ENCODE results near the gene SCGB1A1. TPM values are rescaled to one million over a fixed set of nuclear protein-coding genes. Genes with fewer than 3 reads are reported as not detected.

SCGB1A1 gene
- polyA plus RNA-seq, 1 donor from 2014 or later: not detected

DNA sequence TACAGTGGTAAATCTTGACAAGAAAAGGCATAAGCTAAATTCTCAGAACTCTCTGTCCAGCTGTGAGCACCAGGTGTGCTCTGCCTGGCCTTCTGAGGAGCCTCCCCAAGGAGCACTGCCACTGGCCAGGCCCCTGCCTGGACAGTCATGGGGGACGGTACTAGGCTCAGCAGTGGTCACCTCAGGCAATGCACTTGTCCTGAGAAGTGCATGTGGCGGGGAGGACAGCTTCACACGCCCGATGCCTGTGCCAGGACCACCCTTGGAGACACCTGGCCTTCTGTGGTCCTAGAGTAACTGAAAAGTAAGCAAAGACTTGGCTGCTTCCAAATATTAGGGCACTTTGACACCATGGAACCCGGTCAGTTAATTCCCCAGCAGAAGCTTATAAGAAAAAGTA is 28.6 kb upstream of the SCGB1A1 start:
- no peaks in the 10 kb centered on the region for H3K9me2 ChIP-seq (ENCODE audit: insufficient read depth, low read length)
- H2AFZ ChIP-seq (ENCODE audit: low read depth, low read length): no peak overlapping the region
- H3K4me2 ChIP-seq (ENCODE audit: low read length): no peak overlapping the region
- no peaks in the 10 kb centered on the region for H3K36me3 ChIP-seq (ENCODE audit: insufficient read depth, low read length)
- no peaks in the 10 kb centered on the region for H3K79me2 ChIP-seq (replicated peaks; ENCODE audit: insufficient read depth, low read length)
- H3F3A ChIP-seq (ENCODE audit: insufficient read depth, low read length, poor library complexity, severe bottlenecking): peaks cover 4% of the 10 kb centered on the region
- no peaks in the 10 kb centered on the region for H3K9me3 ChIP-seq (ENCODE audit: low read length)
- H3K4me3 ChIP-seq (ENCODE audit: low read length): no peak overlapping the region
- TF ChIP-seq EP300 (conservative IDR thresholded peaks at IDR 0.05; ENCODE audit: poor library complexity, severe bottlenecking) (no peak), EZH2 (IDR thresholded peaks at IDR 0.05; ENCODE audit: borderline replicate concordance, insufficient read depth, low read length, poor library complexity, severe bottlenecking) (no peak), TAF1 (IDR thresholded peaks at IDR 0.05; ENCODE audit: low read depth) (no peak), REST (IDR thresholded peaks at IDR 0.05; ENCODE audit: borderline replicate concordance) (no peak), RAD21 (conservative IDR thresholded peaks at IDR 0.05) (no peak), POLR2AphosphoS5 (IDR thresholded peaks at IDR 0.05) (no peak), MXI1 (conservative IDR thresholded peaks at IDR 0.05; ENCODE audit: poor library complexity, severe bottlenecking) (no peak), SMC3 (conservative IDR thresholded peaks at IDR 0.05; ENCODE audit: poor library complexity) (no peak)
- TF ChIP-seq, protein P1, sequence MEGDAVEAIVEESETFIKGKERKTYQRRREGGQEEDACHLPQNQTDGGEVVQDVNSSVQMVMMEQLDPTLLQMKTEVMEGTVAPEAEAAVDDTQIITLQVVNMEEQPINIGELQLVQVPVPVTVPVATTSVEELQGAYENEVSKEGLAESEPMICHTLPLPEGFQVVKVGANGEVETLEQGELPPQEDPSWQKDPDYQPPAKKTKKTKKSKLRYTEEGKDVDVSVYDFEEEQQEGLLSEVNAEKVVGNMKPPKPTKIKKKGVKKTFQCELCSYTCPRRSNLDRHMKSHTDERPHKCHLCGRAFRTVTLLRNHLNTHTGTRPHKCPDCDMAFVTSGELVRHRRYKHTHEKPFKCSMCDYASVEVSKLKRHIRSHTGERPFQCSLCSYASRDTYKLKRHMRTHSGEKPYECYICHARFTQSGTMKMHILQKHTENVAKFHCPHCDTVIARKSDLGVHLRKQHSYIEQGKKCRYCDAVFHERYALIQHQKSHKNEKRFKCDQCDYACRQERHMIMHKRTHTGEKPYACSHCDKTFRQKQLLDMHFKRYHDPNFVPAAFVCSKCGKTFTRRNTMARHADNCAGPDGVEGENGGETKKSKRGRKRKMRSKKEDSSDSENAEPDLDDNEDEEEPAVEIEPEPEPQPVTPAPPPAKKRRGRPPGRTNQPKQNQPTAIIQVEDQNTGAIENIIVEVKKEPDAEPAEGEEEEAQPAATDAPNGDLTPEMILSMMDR (IDR thresholded peaks at IDR 0.05; ENCODE audit: poor library complexity, severe bottlenecking): no peak
- H3K27me3 ChIP-seq (ENCODE audit: insufficient read depth, low read depth, low read length): no peaks in the 10 kb centered on the region
- H3K27ac ChIP-seq (ENCODE audit: low read length): no peak overlapping the region
- H4K20me1 ChIP-seq (ENCODE audit: insufficient read depth): no peaks in the 10 kb centered on the region
- H3K9ac ChIP-seq (ENCODE audit: low read length): no peak overlapping the region

- no peak overlapping the region for H3K4me2 ChIP-seq (ENCODE audit: low read length)
- no peaks in the 10 kb centered on the region for H4K20me1 ChIP-seq (ENCODE audit: insufficient read depth)
- H3K4me3 ChIP-seq (ENCODE audit: low read length): no peak overlapping the region
- no peaks in the 10 kb centered on the region for H3K9me3 ChIP-seq (ENCODE audit: low read length)
- TF ChIP-seq RAD21 (conservative IDR thresholded peaks at IDR 0.05) (no peak), SMC3 (conservative IDR thresholded peaks at IDR 0.05; ENCODE audit: poor library complexity) (no peak), EZH2 (IDR thresholded peaks at IDR 0.05; ENCODE audit: borderline replicate concordance, insufficient read depth, low read length, poor library complexity, severe bottlenecking) (no peak), REST (IDR thresholded peaks at IDR 0.05; ENCODE audit: borderline replicate concordance) (no peak), POLR2AphosphoS5 (IDR thresholded peaks at IDR 0.05) (no peak), TAF1 (IDR thresholded peaks at IDR 0.05; ENCODE audit: low read depth) (no peak), MXI1 (conservative IDR thresholded peaks at IDR 0.05; ENCODE audit: poor library complexity, severe bottlenecking) (no peak), EP300 (conservative IDR thresholded peaks at IDR 0.05; ENCODE audit: poor library complexity, severe bottlenecking) (no peak)
- TF ChIP-seq, protein P1 (IDR thresholded peaks at IDR 0.05; ENCODE audit: poor library complexity, severe bottlenecking): no peak
- H3F3A ChIP-seq (ENCODE audit: insufficient read depth, low read length, poor library complexity, severe bottlenecking): peaks cover 4% of the 10 kb centered on the region
- no peaks in the 10 kb centered on the region for H3K9me2 ChIP-seq (ENCODE audit: insufficient read depth, low read length)
- H2AFZ ChIP-seq (ENCODE audit: low read depth, low read length): no peak overlapping the region
- no peaks in the 10 kb centered on the region for H3K36me3 ChIP-seq (ENCODE audit: insufficient read depth, low read length)
- H3K79me2 ChIP-seq (replicated peaks; ENCODE audit: insufficient read depth, low read length): no peaks in the 10 kb centered on the region
- no peaks in the 10 kb centered on the region for H3K27me3 ChIP-seq (ENCODE audit: insufficient read depth, low read depth, low read length)
- no peak overlapping the region for H3K27ac ChIP-seq (ENCODE audit: low read length)
- no peak overlapping the region for H3K9ac ChIP-seq (ENCODE audit: low read length)
These were observed 28.1 kb upstream of the SCGB1A1 start for GRCh38 chr11:62390722-62391121.

All from neural cell (in vitro differentiated cells).